HUES64 (cell line): ENCODE data around the gene RNF111.

Experiments
- H3K27ac ChIP-seq: 2 replicates; pipeline ENCODE4 v1.7.0; 2013; ENCODE audit warnings: low read depth, low read length, inconsistent platforms
- H3K27me3 ChIP-seq: 2 replicates; pipeline ENCODE4 v1.6.1; 2013; ENCODE audit warnings: mild to moderate bottlenecking, low read length; ENCODE audit not compliant: insufficient read depth
- H3K36me3 ChIP-seq: 2 replicates; pipeline ENCODE4 v1.6.1; 2013; ENCODE audit warnings: mild to moderate bottlenecking, low read length; ENCODE audit not compliant: insufficient read depth
- H3K4me1 ChIP-seq: 2 replicates; pipeline ENCODE4 v1.6.1; 2013; ENCODE audit warnings: mild to moderate bottlenecking, low read length, moderate library complexity; ENCODE audit not compliant: insufficient read depth
- H3K4me3 ChIP-seq: 2 replicates; pipeline ENCODE4 v1.5.1; 2013; ENCODE audit warnings: mild to moderate bottlenecking, low read length, moderate library complexity
- H3K9ac ChIP-seq: 2 replicates; pipeline ENCODE4 v1.6.1; 2013; ENCODE audit warnings: mild to moderate bottlenecking, low read depth, low read length
- H3K9me3 ChIP-seq: 2 replicates; pipeline ENCODE4 v1.6.1; 2013; ENCODE audit warnings: low read depth, low read length; ENCODE audit not compliant: insufficient read depth
- WGBS: fragments of 150-250, 120-280 bp; methylation state at CpG from one replicate; pipeline ENCODE4 v1.1.7; 2013; ENCODE audit warnings: missing lambda C conversion rate; 5-methylcytosine and 5-hydroxymethylcytosine counted together

The RNF111 gene

DNA sequence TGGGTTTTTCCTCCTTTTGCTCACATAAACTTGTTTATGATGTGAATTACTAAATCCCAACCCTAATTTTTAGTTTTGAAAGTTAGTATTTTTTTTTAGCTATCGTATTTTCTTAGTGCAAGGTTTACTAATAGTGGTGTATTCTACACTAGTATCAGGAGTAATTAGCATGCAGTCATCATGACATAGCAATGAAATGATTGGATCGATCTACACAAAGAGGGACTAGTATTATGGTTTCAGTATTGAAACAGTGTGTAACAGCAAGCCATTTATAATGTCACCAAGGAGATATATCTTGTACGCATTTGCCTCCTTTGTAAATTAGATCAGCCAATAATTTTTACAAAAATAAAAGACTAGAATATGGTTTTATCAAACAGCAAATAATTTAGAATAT lies 38.7 kb downstream of the RNF111 start:
- Histone ChIP-seq H3K4me3 (no peak overlapping the region), H3K36me3 (peaks cover 11% of the 10 kb centered on the region), H3K9ac (no peak overlapping the region), H3K4me1 (no peaks in the 10 kb centered on the region), H3K9me3 (no peaks in the 10 kb centered on the region), H3K27ac (no peak overlapping the region), H3K27me3 (no peaks in the 10 kb centered on the region)
- whole genome bisulfite sequencing, result 96% methylated on average over 2 of the region's 3 CpGs

DNA sequence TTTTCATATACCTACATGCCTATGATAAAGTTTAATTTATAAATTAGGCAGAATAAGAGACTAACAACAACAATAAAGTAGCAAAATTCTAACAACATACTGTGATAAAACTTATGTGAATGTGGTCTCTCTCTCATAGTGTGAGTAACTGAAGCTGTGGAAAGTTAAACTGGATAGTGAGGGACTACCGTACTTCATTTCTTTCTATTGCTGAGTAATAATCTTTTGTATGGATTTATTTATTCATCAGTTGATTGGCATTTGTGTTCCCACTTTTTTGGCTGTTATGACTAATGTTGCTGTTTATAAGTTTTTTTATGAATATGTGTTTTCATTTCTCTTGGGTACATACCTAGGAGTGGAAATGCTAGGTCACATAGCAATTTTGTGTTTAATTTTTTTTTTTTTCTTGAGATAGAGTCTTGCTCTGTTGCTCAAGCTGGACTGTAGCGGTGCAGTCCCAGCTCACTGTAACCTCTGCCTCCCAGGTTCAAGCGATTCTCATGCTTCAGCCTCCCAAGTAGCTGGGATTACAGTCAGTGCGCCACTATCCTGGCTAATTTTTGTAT lies 41.0 kb downstream of the RNF111 start:
- Histone ChIP-seq H3K27ac (no peak overlapping the region), H3K27me3 (no peaks in the 10 kb centered on the region), H3K9ac (no peak overlapping the region), H3K4me1 (no peaks in the 10 kb centered on the region), H3K9me3 (no peaks in the 10 kb centered on the region), H3K4me3 (no peak overlapping the region), H3K36me3 (peaks cover 24% of the 10 kb centered on the region)
- over 99% methylated on average over 4 of the region's 4 CpGs for WGBS

DNA sequence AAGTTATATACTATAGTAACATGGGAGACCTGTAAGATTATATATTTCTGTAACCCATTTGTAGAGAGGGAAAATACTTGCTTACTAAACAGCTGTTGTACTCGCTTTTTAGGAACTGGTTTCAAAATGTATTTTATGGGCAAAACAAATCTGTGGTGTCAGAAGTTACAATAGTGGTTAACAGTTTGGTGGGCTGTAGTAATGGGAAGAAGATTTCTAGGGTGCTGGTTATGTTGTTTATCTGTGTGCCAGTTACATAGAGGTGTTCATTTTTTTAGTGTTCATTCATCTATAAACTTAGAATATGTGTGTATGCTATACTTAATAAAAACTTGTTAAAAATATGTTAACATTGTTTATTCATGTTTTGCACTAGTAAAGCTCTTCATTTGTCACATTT lies 42.1 kb downstream of the RNF111 start:
- Histone ChIP-seq H3K36me3 (peaks cover 27% of the 10 kb centered on the region), H3K4me1 (no peaks in the 10 kb centered on the region), H3K27ac (no peak overlapping the region), H3K9ac (no peak overlapping the region), H3K27me3 (no peaks in the 10 kb centered on the region), H3K9me3 (no peaks in the 10 kb centered on the region), H3K4me3 (no peak overlapping the region)
- WGBS, result 84% methylated on average over 1 of the region's 1 CpG

DNA sequence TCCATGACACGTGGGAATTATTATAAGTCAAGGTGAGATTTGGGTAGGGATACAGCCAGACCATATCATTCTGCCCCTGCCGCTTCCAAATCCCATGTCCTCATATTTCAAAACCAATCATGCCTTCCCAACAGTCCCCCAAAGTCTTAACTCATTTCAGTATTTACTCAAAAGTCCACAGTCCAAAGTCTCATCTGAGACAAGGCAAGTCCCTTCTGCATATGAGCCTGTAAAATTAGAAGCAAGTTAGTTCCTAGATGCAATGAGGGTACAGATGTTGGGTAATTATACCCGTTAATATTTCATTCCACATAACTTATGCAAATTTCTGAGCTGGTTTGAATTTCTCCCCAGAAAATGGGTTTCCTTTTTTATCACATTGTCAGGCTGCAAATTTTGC lies 47.7 kb downstream of the RNF111 start:
- 92% methylated on average over 3 of the region's 3 CpGs for WGBS
- no peaks in the 10 kb centered on the region for H3K4me1 ChIP-seq
- H3K4me3 ChIP-seq, result no peak overlapping the region
- H3K36me3 ChIP-seq, result peaks cover 51% of the 10 kb centered on the region
- no peaks in the 10 kb centered on the region for H3K27me3 ChIP-seq
- no peak overlapping the region for H3K9ac ChIP-seq
- no peaks in the 10 kb centered on the region for H3K9me3 ChIP-seq
- no peak overlapping the region for H3K27ac ChIP-seq

DNA sequence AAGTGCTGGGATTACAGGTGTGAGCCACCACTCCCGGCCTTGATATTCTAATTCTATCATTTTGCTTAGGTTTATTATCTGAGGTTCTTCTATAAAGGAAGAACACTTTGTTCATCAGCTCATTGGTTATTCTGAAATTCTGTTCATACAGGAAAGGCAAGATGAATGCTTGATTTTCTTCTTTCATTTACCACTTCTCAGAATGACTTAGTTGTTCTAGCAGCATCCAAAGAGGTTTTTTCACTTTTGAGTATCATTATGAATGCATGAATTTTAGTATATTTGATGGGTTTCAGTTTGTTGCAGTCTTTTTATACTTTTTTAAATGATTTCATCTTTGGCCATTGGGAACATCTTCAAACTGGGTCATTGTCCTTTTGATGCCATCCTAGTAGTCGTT lies 51.8 kb downstream of the RNF111 start:
- Histone ChIP-seq H3K27ac (no peak overlapping the region), H3K27me3 (no peaks in the 10 kb centered on the region), H3K9ac (no peak overlapping the region), H3K4me1 (no peaks in the 10 kb centered on the region), H3K36me3 (peaks cover 23% of the 10 kb centered on the region), H3K4me3 (no peak overlapping the region), H3K9me3 (no peaks in the 10 kb centered on the region)
- 95% methylated on average over 2 of the region's 2 CpGs for WGBS

DNA sequence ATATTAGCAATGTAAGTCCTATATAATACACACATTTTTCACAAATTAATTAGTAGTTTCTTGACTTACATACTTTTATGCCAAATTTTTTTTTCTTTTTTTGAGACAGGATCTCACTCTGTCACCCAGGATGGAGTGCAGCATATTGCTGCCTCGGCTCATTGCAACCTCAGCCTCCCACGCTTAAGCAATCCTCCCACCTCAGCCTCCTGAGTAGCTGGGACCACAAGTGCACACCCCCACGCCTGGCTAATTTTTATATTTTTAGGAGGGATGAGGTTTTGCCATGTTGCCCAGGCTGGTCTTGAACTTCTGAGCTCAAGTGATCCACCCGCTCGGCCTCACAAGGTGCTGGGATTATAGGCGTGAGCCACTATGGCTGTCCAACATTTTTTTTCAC lies 54.6 kb downstream of the RNF111 start:
- no peak overlapping the region for H3K9ac ChIP-seq
- 98% methylated on average over 6 of the region's 6 CpGs for WGBS
- no peaks in the 10 kb centered on the region for H3K27me3 ChIP-seq
- no peak overlapping the region for H3K27ac ChIP-seq
- peaks cover 15% of the 10 kb centered on the region for H3K36me3 ChIP-seq
- H3K4me3 ChIP-seq, result no peak overlapping the region
- H3K9me3 ChIP-seq, result no peaks in the 10 kb centered on the region
- no peaks in the 10 kb centered on the region for H3K4me1 ChIP-seq

DNA sequence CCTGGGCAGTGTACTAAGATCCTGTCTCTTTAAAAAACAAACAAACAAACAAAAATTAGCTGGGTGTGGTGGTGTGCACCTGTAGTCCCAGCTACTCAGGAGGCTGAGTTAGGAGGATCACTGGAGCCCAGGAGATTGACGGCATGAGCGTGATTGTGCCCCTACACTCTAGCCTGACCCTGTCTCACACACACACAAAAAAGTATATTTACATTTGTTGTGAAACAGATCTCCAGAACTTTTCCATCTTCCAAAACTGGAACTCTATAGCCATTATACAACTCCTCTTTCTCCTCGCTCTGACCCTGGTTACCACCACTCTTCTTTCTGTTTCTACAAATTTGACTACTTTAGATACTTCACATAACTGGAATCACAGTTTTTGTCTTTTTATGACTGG lies 61.4 kb downstream of the RNF111 start:
- H3K9ac ChIP-seq, result no peak overlapping the region
- H3K4me3 ChIP-seq, result no peak overlapping the region
- H3K4me1 ChIP-seq, result no peaks in the 10 kb centered on the region
- H3K27ac ChIP-seq, result no peak overlapping the region
- peaks cover 16% of the 10 kb centered on the region for H3K36me3 ChIP-seq
- 91% methylated on average over 3 of the region's 3 CpGs for WGBS
- H3K27me3 ChIP-seq, result no peaks in the 10 kb centered on the region
- H3K9me3 ChIP-seq, result no peaks in the 10 kb centered on the region

DNA sequence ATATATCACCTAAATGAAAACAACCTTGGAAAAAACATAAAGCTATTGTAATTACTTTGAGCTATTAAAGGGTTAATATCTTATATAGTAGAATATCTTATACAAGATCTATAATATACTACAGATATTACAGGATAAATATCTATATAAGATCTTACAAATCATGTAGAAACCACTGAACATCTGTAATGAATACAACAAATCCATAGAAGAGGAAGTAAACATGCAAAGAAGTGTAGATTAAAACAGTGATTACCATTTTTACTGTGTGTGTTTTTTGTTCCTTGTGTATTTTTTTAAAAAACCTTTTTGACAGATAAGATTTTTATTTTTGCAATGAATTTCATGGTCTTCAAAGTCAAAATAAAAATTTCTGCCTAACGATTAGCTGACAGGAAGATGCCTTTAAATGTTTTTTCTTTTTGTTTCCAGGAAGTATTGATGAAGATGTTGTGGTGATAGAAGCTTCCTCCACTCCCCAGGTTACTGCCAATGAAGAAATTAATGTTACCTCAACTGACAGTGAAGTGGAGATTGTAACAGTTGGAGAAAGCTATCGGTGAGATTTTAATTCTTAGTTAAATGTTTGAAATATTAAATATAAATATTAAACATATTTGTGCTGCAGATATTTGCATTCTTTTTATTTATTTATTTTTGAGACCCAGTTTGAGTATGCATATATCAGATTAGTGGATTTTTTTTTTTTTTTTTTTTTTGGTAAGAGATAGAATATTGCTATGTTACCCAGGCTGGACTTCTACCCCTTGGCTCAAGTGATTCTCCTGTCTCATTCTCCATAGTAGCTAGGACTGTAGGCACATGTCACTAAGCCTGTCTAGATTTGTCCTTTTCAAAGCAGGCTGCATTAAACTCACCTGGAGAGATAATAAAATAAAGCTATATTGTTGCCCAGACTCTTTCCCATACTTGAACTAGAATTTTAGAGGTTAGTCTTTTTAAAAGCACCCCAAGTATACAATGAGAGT lies 64.7 kb downstream of the RNF111 start:
- Histone ChIP-seq H3K4me1 (no peaks in the 10 kb centered on the region), H3K27ac (no peak overlapping the region), H3K4me3 (no peak overlapping the region), H3K27me3 (no peaks in the 10 kb centered on the region), H3K9me3 (no peaks in the 10 kb centered on the region), H3K36me3 (peaks cover 45% of the 10 kb centered on the region), H3K9ac (no peak overlapping the region)
- 100% methylated on average over 1 of the region's 2 CpGs for WGBS

DNA sequence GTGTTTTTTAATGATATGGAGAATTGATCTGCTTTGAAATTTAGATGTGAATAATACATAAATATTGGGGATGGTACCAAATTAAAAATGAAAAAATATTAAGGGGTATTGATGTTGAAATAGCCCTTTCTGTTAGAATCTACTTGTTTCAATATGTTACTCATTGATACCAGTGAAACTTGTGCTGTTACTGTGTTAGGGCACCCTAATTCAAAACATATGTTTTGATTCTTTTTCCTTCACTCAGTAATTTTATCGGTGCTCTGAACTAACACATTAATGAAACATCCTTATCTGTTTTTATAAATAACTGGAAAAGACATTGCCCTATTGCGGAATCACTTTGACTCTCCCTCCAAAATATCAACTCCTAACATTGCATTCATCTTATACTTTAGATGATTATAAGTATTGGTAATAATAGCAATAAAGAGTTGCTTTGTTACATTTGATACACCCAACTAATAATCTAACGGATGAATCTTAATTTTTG lies 65.5 kb downstream of the RNF111 start:
- Histone ChIP-seq H3K4me1 (no peaks in the 10 kb centered on the region), H3K36me3 (peaks cover 53% of the 10 kb centered on the region), H3K4me3 (no peak overlapping the region), H3K9ac (no peak overlapping the region), H3K27me3 (no peaks in the 10 kb centered on the region), H3K27ac (no peak overlapping the region), H3K9me3 (no peaks in the 10 kb centered on the region)
- WGBS, result 66% methylated on average over 2 of the region's 3 CpGs

DNA sequence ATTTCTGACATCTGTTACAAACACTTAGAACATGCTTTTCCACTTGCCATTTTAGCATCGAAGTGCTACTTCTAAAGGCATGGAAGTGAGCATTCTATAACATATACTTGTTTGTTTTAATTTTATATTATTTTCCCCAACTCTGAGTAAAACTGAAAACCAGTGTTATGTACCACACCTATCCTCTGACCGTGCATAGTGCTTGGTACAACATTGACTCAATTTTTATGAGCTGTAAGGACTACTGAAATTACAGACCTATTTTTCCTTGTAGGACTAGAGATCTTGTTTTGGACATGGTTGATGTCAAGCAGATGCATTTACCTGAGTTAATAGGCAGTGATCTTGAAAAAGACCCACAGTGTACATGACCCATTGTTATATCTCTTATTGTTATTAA lies 66.0 kb downstream of the RNF111 start:
- Histone ChIP-seq H3K27me3 (no peaks in the 10 kb centered on the region), H3K4me1 (no peaks in the 10 kb centered on the region), H3K27ac (no peak overlapping the region), H3K4me3 (no peak overlapping the region), H3K36me3 (peaks cover 58% of the 10 kb centered on the region), H3K9me3 (no peaks in the 10 kb centered on the region), H3K9ac (no peak overlapping the region)
- 91% methylated on average over 1 of the region's 2 CpGs for WGBS

DNA sequence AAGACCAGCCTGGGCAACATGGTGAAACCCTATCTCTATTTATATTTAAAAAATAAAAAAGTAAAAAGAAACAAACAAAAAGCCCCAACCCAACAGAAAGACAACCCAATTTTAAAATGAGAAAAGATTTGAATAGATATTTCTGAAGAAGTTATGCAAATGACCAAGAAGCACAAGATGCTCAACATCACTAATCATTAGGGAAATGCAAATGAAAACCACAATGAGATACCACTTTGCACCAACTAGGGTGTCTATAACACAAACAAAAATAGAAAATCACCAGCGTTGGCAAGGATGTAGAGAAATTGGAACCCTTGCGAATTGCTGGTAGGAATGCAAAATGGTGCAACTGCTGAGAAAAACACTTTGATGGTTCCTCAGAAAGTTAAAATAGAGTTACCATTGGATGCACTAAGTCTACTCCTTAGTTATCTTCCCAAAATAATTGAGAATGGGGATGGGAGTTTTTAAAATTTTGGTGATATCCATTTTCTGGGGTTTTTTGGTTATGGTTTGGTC lies 71.7 kb downstream of the RNF111 start:
- H3K9ac ChIP-seq, result no peak overlapping the region
- no peaks in the 10 kb centered on the region for H3K9me3 ChIP-seq
- no peak overlapping the region for H3K4me3 ChIP-seq
- WGBS, result 95% methylated on average over 2 of the region's 2 CpGs
- H3K27me3 ChIP-seq, result no peaks in the 10 kb centered on the region
- peaks cover 95% of the 10 kb centered on the region for H3K36me3 ChIP-seq
- no peak overlapping the region for H3K27ac ChIP-seq
- H3K4me1 ChIP-seq, result no peaks in the 10 kb centered on the region
